Testis (tissue), 3 donors: ENCODE measurements around the gene ADORA1. TPM values are rescaled to one million over a fixed set of nuclear protein-coding genes. Genes with fewer than 3 reads are reported as not detected.

Experiments used
- DNase-seq: peaks from one replicate; pipeline ENCODE4 v3.0.0-alpha.2; 2019
- H3K27ac ChIP-seq, 2 donors: fragments of 200-600 bp; sonication (generic); one replicate each; pipeline ENCODE4 v1.5.1; 2019
- H3K27me3 ChIP-seq: fragments of 200-600 bp; sonication (generic); one replicate; pipeline ENCODE4 v1.5.1; 2019
- H3K36me3 ChIP-seq: fragments of 200-600 bp; sonication (generic); one replicate; pipeline ENCODE4 v1.5.1; 2017; ENCODE audit warnings: low read depth; ENCODE audit errors: missing control alignments
- H3K4me1 ChIP-seq: fragments of 200-600 bp; sonication (generic); one replicate; pipeline ENCODE4 v1.5.1; 2019
- H3K4me3 ChIP-seq, 2 donors: fragments of 200-600 bp; sonication (generic); one replicate each; pipeline ENCODE4 v1.5.1; 2017 to 2019
- H3K9me3 ChIP-seq: fragments of 200-600 bp; sonication (generic); one replicate; pipeline ENCODE4 v1.5.1; 2017
- CTCF ChIP-seq, 3 experiments: fragments of 450-650 bp in 2 of 3; fragments of 200-600 bp in 1 of 3; sonication (generic) in 1 of 3; IDR thresholded peaks; one replicate each; pipeline ENCODE4 v1.5.1; 2016 to 2019; ENCODE audit warnings: antibody characterized with exemption in 3 of 3, mild to moderate bottlenecking in 2 of 3, moderate library complexity in 1 of 3
- POLR2A ChIP-seq: fragments of 450-650 bp; IDR thresholded peaks from one replicate; pipeline ENCODE4 v1.6.1; 2017; ENCODE audit warnings: antibody characterized with exemption, mild to moderate bottlenecking, moderate library complexity
- WGBS, 2 donors: methylation state at CpG; one replicate each; pipeline ENCODE4 v1.1.5; 2018; 5-methylcytosine and 5-hydroxymethylcytosine counted together
- intact Hi-C: fragments of 100-400 bp; cut with DNase I; formaldehyde crosslinking; loops from one replicate; pipeline ENCODE4 v1.15.1; 2023; ENCODE audit warnings: low total_unique reads
- polyA plus RNA-seq: library from polyadenylated mRNA; stranded (reverse); fragments of 350-450 nt; fragmentation: Illumina TruSeq; extraction: RNeasy Lipid Tissue Mini Kit (QIAGEN cat#74804); gene quantifications from one replicate; pipeline ENCODE4 v1.2.3, GENCODE V29; 2014; ENCODE audit warnings: low read depth, low replicate concordance; ENCODE audit not compliant: insufficient read depth
- total RNA-seq, 2 donors: library from RNA; depleted of rRNA; stranded (reverse); fragments of >200 nt; gene quantifications; one replicate each; pipeline ENCODE4 v1.2.3, GENCODE V29; 2016

Gene ADORA1
- total and polyA plus RNA-seq, 3 donors from 2014 or later: 43.2 to 68.6 (median 61.9) TPM

GRCh38 chr1:203214871-203215270 is 87.3 kb downstream of the ADORA1 start:
- Histone ChIP-seq H3K4me1 (no peaks in the 10 kb centered on the region), H3K4me3 (no peak overlapping the region), H3K27ac (no peak overlapping the region), H3K36me3 (no peaks in the 10 kb centered on the region), H3K9me3 (no peaks in the 10 kb centered on the region), H3K27me3 (no peaks in the 10 kb centered on the region)
- WGBS, 2 donors: 85 to 88% methylated on average over 7 of the region's 7 CpGs
- no peak for DNase-seq
- TF ChIP-seq CTCF (IDR thresholded peaks at IDR 0.05): no peak
- no peak for TF ChIP-seq POLR2A
- intact Hi-C loops: loop anchor here (5.0 kb wide), 1 partner anchor 98 kb away; no protein-coding TSS in a partner anchor

- Histone ChIP-seq H3K27me3 (no peaks in the 10 kb centered on the region), H3K4me1 (no peaks in the 10 kb centered on the region), H3K4me3 (no peak overlapping the region), H3K9me3 (no peaks in the 10 kb centered on the region), H3K36me3 (no peaks in the 10 kb centered on the region), H3K27ac (no peak overlapping the region)
- WGBS, 2 donors: 78 to 79% methylated on average over 9 of the region's 9 CpGs
- intact Hi-C loops: loop anchor here (5.0 kb wide), 1 partner anchor 98 kb away; no protein-coding TSS in a partner anchor
- no peak for TF ChIP-seq CTCF (IDR thresholded peaks at IDR 0.05)
- TF ChIP-seq POLR2A: no peak
- no peak for DNase-seq
Measured at GRCh38 chr1:203215573-203215972, 88.0 kb downstream of the ADORA1 start.

GRCh38 chr1:203216274-203217138 is 89.0 kb downstream of the ADORA1 start:
- no peak overlapping the region for H3K4me3 ChIP-seq
- H3K27ac ChIP-seq: no peak overlapping the region
- DNase-seq: peak; percentile 78
- no peaks in the 10 kb centered on the region for H3K27me3 ChIP-seq
- WGBS, 2 donors: 28 to 39% methylated on average over 9 to 19 of the region's 19 CpGs
- H3K9me3 ChIP-seq: no peaks in the 10 kb centered on the region
- intact Hi-C loops: loop anchor here (5.0 kb wide), 1 partner anchor 99 kb away; no protein-coding TSS in a partner anchor
- TF ChIP-seq CTCF (IDR thresholded peaks at IDR 0.05) (peak; percentile 69 to 81 (median 71)), POLR2A (no peak)
- no peaks in the 10 kb centered on the region for H3K4me1 ChIP-seq
- no peaks in the 10 kb centered on the region for H3K36me3 ChIP-seq

Other genes starting within 250 kb of the ADORA1 start
- gene RABIF, start 238.6 kb upstream of the ADORA1 start, total RNA-seq: 10 to 100 TPM; 19.1 to 19.5 TPM
- gene RABIF, start 238.6 kb upstream of the ADORA1 start, polyA plus RNA-seq: 35.2 TPM
- 10 to 100 TPM; 73.5 to 74.7 TPM for gene KLHL12, start 200.5 kb upstream of the ADORA1 start, total RNA-seq
- gene KLHL12, start 200.5 kb upstream of the ADORA1 start, polyA plus RNA-seq: 109 TPM
- 100 to 1,000 TPM; 157 to 164 TPM for gene ADIPOR1, start 169.4 kb upstream of the ADORA1 start, total RNA-seq
- gene ADIPOR1, start 169.4 kb upstream of the ADORA1 start, polyA plus RNA-seq: 114 TPM
- 100 to 1,000 TPM; 191 to 281 TPM for gene CYB5R1, start 160.5 kb upstream of the ADORA1 start, total RNA-seq
- gene CYB5R1, start 160.5 kb upstream of the ADORA1 start, polyA plus RNA-seq: 145 TPM
- 100 to 1,000 TPM; 129 to 135 TPM for gene TMEM183A, start 120.4 kb upstream of the ADORA1 start, total RNA-seq
- 114 TPM for gene TMEM183A, start 120.4 kb upstream of the ADORA1 start, polyA plus RNA-seq
- gene PPFIA4, start 101.2 kb upstream of the ADORA1 start, total RNA-seq: 10 to 100 TPM; 27.2 to 33.1 TPM
- gene PPFIA4, start 101.2 kb upstream of the ADORA1 start, polyA plus RNA-seq: 6.6 TPM
- gene MYOG, start 41.7 kb upstream of the ADORA1 start, total RNA-seq: under 1 TPM; 0.25 to 0.47 TPM
- gene MYOG, start 41.7 kb upstream of the ADORA1 start, polyA plus RNA-seq: 1.2 TPM
- under 1 TPM; 0.16 to 0.25 TPM for gene MYBPH, start 48.1 kb downstream of the ADORA1 start, total RNA-seq
- gene MYBPH, start 48.1 kb downstream of the ADORA1 start, polyA plus RNA-seq: 2.9 TPM
- 1 to 10 TPM; 2.0 to 6.6 TPM for gene CHI3L1, start 59.0 kb downstream of the ADORA1 start, total RNA-seq
- 35.5 TPM for gene CHI3L1, start 59.0 kb downstream of the ADORA1 start, polyA plus RNA-seq
- gene CHIT1, start 101.9 kb downstream of the ADORA1 start, total RNA-seq: under 1 TPM; 0.08 to 0.62 TPM
- 9.9 TPM for gene CHIT1, start 101.9 kb downstream of the ADORA1 start, polyA plus RNA-seq
- 10 to 100 TPM; 14.5 to 23.8 TPM for gene BTG2, start 177.8 kb downstream of the ADORA1 start, total RNA-seq
- gene BTG2, start 177.8 kb downstream of the ADORA1 start, polyA plus RNA-seq: 25.4 TPM
- 1 to 10 TPM; 5.2 to 9.5 TPM for gene FMOD, start 223.4 kb downstream of the ADORA1 start, total RNA-seq
- 26.4 TPM for gene FMOD, start 223.4 kb downstream of the ADORA1 start, polyA plus RNA-seq